SU-DHL-6 (cell line): ENCODE results near the gene KRT80.

Source experiments
- EZH2phosphoT487 ChIP-seq: fragments of 200-600 bp; sonication (generic), shearing (Covaris generic); conservative IDR thresholded peaks from 2 replicates; pipeline ENCODE4 v1.6.1; 2018; ENCODE audit warnings: mild to moderate bottlenecking, antibody characterized with exemption, low read length, moderate library complexity, mixed read lengths
- TF ChIP-seq, protein P1 (sequence below): fragments of 200-600 bp; sonication (generic); IDR thresholded peaks from one replicate; pipeline ENCODE4 v1.5.1; 2017; ENCODE audit warnings: antibody characterized with exemption, mild to moderate bottlenecking, low read length, moderate library complexity; ENCODE audit not compliant: insufficient read depth, poor library complexity, severe bottlenecking

DNA sequence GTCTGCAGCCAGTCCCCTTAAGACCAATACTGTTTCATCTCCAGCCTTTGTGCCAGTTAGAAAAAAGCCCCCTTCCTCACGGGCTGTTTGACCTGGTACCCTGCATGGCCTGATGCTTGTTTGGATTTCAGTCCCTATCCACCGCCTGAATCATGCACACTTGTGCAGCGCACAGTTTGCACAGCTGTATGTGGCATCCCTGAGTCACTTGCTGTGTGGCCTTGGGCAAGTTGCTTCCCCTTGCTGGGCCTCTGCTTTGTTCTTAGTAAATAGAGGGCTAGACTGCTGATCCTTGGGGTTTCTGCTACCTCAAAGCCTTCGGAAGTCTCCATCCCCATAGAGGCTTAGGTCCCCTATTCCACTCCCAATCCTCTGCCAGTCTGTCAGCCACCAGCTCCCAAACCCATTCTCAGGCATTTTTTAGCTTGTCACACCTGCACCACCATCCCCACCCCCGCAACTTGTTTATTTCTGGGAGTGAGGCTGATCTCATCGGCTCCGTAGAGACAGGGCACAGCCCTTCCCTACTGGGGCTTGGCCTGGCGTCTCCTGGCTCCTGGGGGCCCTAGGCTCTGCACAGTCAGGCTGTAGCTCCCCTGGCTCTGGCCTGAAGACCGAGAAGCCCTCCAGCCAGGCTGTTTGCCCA lies 8.8 kb downstream of the KRT80 start:
- TF ChIP-seq, protein P1, sequence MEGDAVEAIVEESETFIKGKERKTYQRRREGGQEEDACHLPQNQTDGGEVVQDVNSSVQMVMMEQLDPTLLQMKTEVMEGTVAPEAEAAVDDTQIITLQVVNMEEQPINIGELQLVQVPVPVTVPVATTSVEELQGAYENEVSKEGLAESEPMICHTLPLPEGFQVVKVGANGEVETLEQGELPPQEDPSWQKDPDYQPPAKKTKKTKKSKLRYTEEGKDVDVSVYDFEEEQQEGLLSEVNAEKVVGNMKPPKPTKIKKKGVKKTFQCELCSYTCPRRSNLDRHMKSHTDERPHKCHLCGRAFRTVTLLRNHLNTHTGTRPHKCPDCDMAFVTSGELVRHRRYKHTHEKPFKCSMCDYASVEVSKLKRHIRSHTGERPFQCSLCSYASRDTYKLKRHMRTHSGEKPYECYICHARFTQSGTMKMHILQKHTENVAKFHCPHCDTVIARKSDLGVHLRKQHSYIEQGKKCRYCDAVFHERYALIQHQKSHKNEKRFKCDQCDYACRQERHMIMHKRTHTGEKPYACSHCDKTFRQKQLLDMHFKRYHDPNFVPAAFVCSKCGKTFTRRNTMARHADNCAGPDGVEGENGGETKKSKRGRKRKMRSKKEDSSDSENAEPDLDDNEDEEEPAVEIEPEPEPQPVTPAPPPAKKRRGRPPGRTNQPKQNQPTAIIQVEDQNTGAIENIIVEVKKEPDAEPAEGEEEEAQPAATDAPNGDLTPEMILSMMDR, result no peak
- TF ChIP-seq EZH2phosphoT487, result no peak
